ENCODE results near the gene APEH. TPM values are rescaled to one million over a fixed set of nuclear protein-coding genes. Genes with fewer than 3 reads are reported as not detected.

Gene APEH
- total and polyA plus RNA-seq, 2 of the 13 experiments (the other 11 are each of a cell fraction or from before 2014, with no cell fraction given) = 116 to 130 TPM

DNA sequence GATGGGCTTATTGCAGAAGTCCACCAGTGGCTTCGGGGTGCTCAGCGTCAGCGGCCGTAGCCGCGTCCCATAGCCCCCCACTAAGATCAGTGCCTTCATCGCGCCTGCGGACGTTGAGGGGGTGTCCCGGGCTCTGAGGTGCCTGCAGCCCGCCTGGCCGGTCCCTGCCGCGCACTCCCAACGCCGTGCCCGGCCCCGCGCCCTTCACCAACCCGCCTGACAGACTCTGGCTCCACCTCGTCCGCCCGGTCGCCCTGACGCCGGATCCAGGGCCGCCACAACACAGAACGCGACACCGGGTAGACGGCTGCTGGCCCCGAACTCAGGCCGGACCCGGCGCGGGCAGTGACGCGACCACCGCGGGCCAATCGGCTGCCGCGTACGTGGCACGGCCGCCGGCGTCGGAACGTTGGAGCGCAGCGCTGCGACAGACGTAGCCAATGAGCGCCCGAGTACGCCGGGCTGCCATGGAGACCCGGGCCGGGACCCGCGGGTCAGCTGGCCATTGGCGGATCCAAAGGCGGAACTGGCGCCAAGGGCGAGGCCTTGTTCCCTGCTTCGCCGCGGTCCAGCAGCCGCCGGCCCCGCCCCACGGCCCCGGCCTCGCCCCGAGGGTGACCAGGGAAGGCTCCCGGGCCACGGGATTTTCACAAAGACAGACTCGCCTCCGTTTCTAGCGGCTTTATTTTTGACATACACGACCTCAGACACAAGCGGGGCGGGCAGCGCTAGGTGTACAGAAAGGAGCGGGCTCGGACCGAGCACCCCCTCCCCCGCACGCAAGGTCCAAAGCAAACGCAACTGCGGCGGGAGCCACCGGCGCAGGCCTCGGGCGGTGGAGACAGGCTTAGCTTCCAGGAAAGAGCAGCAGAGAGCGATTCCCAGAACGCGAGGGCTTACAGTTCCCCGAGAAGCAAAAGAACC is 49.7 kb downstream of the APEH start, which contains the start of gene GMPPB (continued):
- TF ChIP-seq ZNF235 (CRISPR knock-in tag; IDR thresholded peaks at IDR 0.05; ENCODE audit: borderline replicate concordance) (no peak; the same call in 1 of the 2 replicates), MEIS1 (CRISPR knock-in tag; IDR thresholded peaks at IDR 0.05; ENCODE audit: borderline replicate concordance) (no peak), SP4 (CRISPR knock-in tag; IDR thresholded peaks at IDR 0.05) (peak; percentile 77; the same call in 1 of the 2 replicates), IRX3 (CRISPR knock-in tag; IDR thresholded peaks at IDR 0.05; ENCODE audit: borderline replicate concordance, low read depth) (peak; percentile 7; the same call in 1 of the 2 replicates), ZKSCAN8 (CRISPR knock-in tag; IDR thresholded peaks at IDR 0.05; ENCODE audit: borderline replicate concordance) (no peak), ESRRA (CRISPR knock-in tag; IDR thresholded peaks at IDR 0.05; ENCODE audit: low read depth) (no peak), TEAD3 (CRISPR knock-in tag; optimal IDR thresholded peaks at IDR 0.05; ENCODE audit: borderline replicate concordance) (no peak), GATA4 (IDR thresholded peaks at IDR 0.05; ENCODE audit: borderline replicate concordance, low read depth) (no peak), ZNF468 (CRISPR knock-in tag; IDR thresholded peaks at IDR 0.05) (peak; percentile 81; the same call in 1 of the 2 replicates), ZNF577 (CRISPR knock-in tag; IDR thresholded peaks at IDR 0.05; ENCODE audit: borderline replicate concordance, low read depth) (no peak)
- TF ChIP-seq, protein P1, sequence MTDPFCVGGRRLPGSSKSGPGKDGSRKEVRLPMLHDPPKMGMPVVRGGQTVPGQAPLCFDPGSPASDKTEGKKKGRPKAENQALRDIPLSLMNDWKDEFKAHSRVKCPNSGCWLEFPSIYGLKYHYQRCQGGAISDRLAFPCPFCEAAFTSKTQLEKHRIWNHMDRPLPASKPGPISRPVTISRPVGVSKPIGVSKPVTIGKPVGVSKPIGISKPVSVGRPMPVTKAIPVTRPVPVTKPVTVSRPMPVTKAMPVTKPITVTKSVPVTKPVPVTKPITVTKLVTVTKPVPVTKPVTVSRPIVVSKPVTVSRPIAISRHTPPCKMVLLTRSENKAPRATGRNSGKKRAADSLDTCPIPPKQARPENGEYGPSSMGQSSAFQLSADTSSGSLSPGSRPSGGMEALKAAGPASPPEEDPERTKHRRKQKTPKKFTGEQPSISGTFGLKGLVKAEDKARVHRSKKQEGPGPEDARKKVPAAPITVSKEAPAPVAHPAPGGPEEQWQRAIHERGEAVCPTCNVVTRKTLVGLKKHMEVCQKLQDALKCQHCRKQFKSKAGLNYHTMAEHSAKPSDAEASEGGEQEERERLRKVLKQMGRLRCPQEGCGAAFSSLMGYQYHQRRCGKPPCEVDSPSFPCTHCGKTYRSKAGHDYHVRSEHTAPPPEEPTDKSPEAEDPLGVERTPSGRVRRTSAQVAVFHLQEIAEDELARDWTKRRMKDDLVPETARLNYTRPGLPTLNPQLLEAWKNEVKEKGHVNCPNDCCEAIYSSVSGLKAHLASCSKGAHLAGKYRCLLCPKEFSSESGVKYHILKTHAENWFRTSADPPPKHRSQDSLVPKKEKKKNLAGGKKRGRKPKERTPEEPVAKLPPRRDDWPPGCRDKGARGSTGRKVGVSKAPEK (CRISPR knock-in tag; IDR thresholded peaks at IDR 0.05; ENCODE audit: borderline replicate concordance) = no peak
- TF ChIP-seq, protein P2, sequence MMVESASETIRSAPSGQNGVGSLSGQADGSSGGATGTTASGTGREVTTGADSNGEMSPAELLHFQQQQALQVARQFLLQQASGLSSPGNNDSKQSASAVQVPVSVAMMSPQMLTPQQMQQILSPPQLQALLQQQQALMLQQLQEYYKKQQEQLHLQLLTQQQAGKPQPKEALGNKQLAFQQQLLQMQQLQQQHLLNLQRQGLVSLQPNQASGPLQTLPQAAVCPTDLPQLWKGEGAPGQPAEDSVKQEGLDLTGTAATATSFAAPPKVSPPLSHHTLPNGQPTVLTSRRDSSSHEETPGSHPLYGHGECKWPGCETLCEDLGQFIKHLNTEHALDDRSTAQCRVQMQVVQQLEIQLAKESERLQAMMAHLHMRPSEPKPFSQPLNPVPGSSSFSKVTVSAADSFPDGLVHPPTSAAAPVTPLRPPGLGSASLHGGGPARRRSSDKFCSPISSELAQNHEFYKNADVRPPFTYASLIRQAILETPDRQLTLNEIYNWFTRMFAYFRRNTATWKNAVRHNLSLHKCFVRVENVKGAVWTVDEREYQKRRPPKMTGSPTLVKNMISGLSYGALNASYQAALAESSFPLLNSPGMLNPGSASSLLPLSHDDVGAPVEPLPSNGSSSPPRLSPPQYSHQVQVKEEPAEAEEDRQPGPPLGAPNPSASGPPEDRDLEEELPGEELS (CRISPR knock-in tag; IDR thresholded peaks at IDR 0.05) = no peak
- TF ChIP-seq, protein P3, sequence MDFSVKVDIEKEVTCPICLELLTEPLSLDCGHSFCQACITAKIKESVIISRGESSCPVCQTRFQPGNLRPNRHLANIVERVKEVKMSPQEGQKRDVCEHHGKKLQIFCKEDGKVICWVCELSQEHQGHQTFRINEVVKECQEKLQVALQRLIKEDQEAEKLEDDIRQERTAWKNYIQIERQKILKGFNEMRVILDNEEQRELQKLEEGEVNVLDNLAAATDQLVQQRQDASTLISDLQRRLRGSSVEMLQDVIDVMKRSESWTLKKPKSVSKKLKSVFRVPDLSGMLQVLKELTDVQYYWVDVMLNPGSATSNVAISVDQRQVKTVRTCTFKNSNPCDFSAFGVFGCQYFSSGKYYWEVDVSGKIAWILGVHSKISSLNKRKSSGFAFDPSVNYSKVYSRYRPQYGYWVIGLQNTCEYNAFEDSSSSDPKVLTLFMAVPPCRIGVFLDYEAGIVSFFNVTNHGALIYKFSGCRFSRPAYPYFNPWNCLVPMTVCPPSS (IDR thresholded peaks at IDR 0.05) = no peak
- TF ChIP-seq, protein P4, sequence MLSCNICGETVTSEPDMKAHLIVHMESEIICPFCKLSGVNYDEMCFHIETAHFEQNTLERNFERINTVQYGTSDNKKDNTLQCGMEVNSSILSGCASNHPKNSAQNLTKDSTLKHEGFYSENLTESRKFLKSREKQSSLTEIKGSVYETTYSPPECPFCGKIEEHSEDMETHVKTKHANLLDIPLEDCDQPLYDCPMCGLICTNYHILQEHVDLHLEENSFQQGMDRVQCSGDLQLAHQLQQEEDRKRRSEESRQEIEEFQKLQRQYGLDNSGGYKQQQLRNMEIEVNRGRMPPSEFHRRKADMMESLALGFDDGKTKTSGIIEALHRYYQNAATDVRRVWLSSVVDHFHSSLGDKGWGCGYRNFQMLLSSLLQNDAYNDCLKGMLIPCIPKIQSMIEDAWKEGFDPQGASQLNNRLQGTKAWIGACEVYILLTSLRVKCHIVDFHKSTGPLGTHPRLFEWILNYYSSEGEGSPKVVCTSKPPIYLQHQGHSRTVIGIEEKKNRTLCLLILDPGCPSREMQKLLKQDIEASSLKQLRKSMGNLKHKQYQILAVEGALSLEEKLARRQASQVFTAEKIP (CRISPR knock-in tag; IDR thresholded peaks at IDR 0.05; ENCODE audit: borderline replicate concordance) = no peak
- TF ChIP-seq, protein P5, sequence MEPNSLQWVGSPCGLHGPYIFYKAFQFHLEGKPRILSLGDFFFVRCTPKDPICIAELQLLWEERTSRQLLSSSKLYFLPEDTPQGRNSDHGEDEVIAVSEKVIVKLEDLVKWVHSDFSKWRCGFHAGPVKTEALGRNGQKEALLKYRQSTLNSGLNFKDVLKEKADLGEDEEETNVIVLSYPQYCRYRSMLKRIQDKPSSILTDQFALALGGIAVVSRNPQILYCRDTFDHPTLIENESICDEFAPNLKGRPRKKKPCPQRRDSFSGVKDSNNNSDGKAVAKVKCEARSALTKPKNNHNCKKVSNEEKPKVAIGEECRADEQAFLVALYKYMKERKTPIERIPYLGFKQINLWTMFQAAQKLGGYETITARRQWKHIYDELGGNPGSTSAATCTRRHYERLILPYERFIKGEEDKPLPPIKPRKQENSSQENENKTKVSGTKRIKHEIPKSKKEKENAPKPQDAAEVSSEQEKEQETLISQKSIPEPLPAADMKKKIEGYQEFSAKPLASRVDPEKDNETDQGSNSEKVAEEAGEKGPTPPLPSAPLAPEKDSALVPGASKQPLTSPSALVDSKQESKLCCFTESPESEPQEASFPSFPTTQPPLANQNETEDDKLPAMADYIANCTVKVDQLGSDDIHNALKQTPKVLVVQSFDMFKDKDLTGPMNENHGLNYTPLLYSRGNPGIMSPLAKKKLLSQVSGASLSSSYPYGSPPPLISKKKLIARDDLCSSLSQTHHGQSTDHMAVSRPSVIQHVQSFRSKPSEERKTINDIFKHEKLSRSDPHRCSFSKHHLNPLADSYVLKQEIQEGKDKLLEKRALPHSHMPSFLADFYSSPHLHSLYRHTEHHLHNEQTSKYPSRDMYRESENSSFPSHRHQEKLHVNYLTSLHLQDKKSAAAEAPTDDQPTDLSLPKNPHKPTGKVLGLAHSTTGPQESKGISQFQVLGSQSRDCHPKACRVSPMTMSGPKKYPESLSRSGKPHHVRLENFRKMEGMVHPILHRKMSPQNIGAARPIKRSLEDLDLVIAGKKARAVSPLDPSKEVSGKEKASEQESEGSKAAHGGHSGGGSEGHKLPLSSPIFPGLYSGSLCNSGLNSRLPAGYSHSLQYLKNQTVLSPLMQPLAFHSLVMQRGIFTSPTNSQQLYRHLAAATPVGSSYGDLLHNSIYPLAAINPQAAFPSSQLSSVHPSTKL (CRISPR knock-in tag; IDR thresholded peaks at IDR 0.05) = peak; percentile 9; the same call in 1 of the 2 replicates
